Activated T-cell treated with anti-CD3 and anti-CD28 coated beads, Interleukin-2, amount 50 U/mL, for 24 hours (primary cell): ENCODE data around the gene ASTN2.

Experiments
- DNase-seq: peaks from one replicate; pipeline ENCODE4 v3.0.0-alpha.2; 2020
- H3K27ac Mint-ChIP-seq: 2 replicates; pipeline ENCODE4 v1.8.0; 2020; ENCODE audit warnings: mild to moderate bottlenecking, mixed read lengths
- H3K27me3 Mint-ChIP-seq: 2 replicates; pipeline ENCODE4 v1.8.0; 2020; ENCODE audit warnings: mixed read lengths
- H3K36me3 Mint-ChIP-seq: 2 replicates; pipeline ENCODE4 v1.8.0; 2020; ENCODE audit warnings: low read depth, mixed read lengths
- H3K4me1 Mint-ChIP-seq: 2 replicates; pipeline ENCODE4 v1.8.0; 2020; ENCODE audit warnings: low read depth, mixed read lengths
- H3K4me3 Mint-ChIP-seq: 2 replicates; pipeline ENCODE4 v1.8.0; 2020; ENCODE audit warnings: mild to moderate bottlenecking, moderate library complexity, mixed read lengths
- H3K9me3 Mint-ChIP-seq: 2 replicates; pipeline ENCODE4 v1.8.0; 2020; ENCODE audit warnings: mixed read lengths

Gene ASTN2

GRCh38 chr9:117414906-117415331 lies at the start of gene ASTN2:
Gene ASTN2 (minus strand): TSS chr9:117415057. CDS start chr9:117414938, 119 bp downstream.
- Mint-ChIP-seq H3K4me3 (no peak within 1 kb of the TSS), H3K27me3 (peaks cover 35% of the 10 kb centered on the region), H3K27ac (no peak within 1 kb of the TSS), H3K36me3 (no peaks in the 10 kb centered on the region), H3K9me3 (no peaks in the 10 kb centered on the region), H3K4me1 (peaks cover 2% of the 10 kb centered on the region)
- no peak for DNase-seq

GRCh38 chr9:117462861-117463260 lies 48.0 kb upstream of the ASTN2 start:
- no peak for DNase-seq
- Mint-ChIP-seq H3K27ac (no peak overlapping the region), H3K4me3 (no peak overlapping the region), H3K36me3 (no peaks in the 10 kb centered on the region), H3K4me1 (no peaks in the 10 kb centered on the region), H3K9me3 (no peaks in the 10 kb centered on the region), H3K27me3 (no peaks in the 10 kb centered on the region)

GRCh38 chr9:117461386-117461785 lies 46.5 kb upstream of the ASTN2 start:
- no peaks in the 10 kb centered on the region for H3K27me3 Mint-ChIP-seq

GRCh38 chr9:117460743-117461142 lies 45.9 kb upstream of the ASTN2 start:
- DNase-seq: no peak
- H3K4me3 Mint-ChIP-seq: no peak overlapping the region
- no peaks in the 10 kb centered on the region for H3K9me3 Mint-ChIP-seq

More at GRCh38 chr9:117461386-117461785, 46.5 kb upstream of the ASTN2 start:
- no peaks in the 10 kb centered on the region for H3K4me1 Mint-ChIP-seq
- H3K36me3 Mint-ChIP-seq: no peaks in the 10 kb centered on the region
- H3K9me3 Mint-ChIP-seq: no peaks in the 10 kb centered on the region
- DNase-seq: no peak
- no peak overlapping the region for H3K27ac Mint-ChIP-seq
- no peak overlapping the region for H3K4me3 Mint-ChIP-seq

GRCh38 chr9:117459913-117460312 lies 45.1 kb upstream of the ASTN2 start:
- Mint-ChIP-seq H3K36me3 (no peaks in the 10 kb centered on the region), H3K27ac (no peak overlapping the region), H3K4me3 (no peak overlapping the region), H3K9me3 (peaks cover 2% of the 10 kb centered on the region), H3K4me1 (no peaks in the 10 kb centered on the region), H3K27me3 (no peaks in the 10 kb centered on the region)
- no peak for DNase-seq

More at GRCh38 chr9:117460743-117461142, 45.9 kb upstream of the ASTN2 start:
- Mint-ChIP-seq H3K4me1 (no peaks in the 10 kb centered on the region), H3K36me3 (no peaks in the 10 kb centered on the region), H3K27ac (no peak overlapping the region), H3K27me3 (no peaks in the 10 kb centered on the region)

- Mint-ChIP-seq H3K4me3 (no peak overlapping the region), H3K27me3 (no peaks in the 10 kb centered on the region), H3K9me3 (peaks cover 2% of the 10 kb centered on the region), H3K27ac (no peak overlapping the region), H3K4me1 (no peaks in the 10 kb centered on the region), H3K36me3 (no peaks in the 10 kb centered on the region)
- no peak for DNase-seq
Measured at GRCh38 chr9:117458066-117458465, 43.2 kb upstream of the ASTN2 start.

- no peak for DNase-seq
- Mint-ChIP-seq H3K4me3 (no peak overlapping the region), H3K9me3 (peaks cover 2% of the 10 kb centered on the region), H3K4me1 (no peaks in the 10 kb centered on the region), H3K36me3 (no peaks in the 10 kb centered on the region), H3K27me3 (no peaks in the 10 kb centered on the region), H3K27ac (no peak overlapping the region)
Measured at GRCh38 chr9:117454711-117455110, 39.9 kb upstream of the ASTN2 start.

GRCh38 chr9:117453737-117454136 lies 38.9 kb upstream of the ASTN2 start:
- Mint-ChIP-seq H3K27me3 (no peaks in the 10 kb centered on the region), H3K36me3 (no peaks in the 10 kb centered on the region), H3K4me1 (no peaks in the 10 kb centered on the region), H3K27ac (no peak overlapping the region), H3K4me3 (no peak overlapping the region), H3K9me3 (peaks cover 2% of the 10 kb centered on the region)
- no peak for DNase-seq

GRCh38 chr9:117451311-117451710 lies 36.5 kb upstream of the ASTN2 start:
- no peak for DNase-seq
- Mint-ChIP-seq H3K27me3 (no peaks in the 10 kb centered on the region), H3K9me3 (peaks cover 4% of the 10 kb centered on the region), H3K27ac (no peak overlapping the region), H3K4me1 (no peaks in the 10 kb centered on the region), H3K4me3 (no peak overlapping the region), H3K36me3 (no peaks in the 10 kb centered on the region)

- Mint-ChIP-seq H3K36me3 (no peaks in the 10 kb centered on the region), H3K27me3 (no peaks in the 10 kb centered on the region), H3K9me3 (peaks cover 2% of the 10 kb centered on the region), H3K4me3 (no peak overlapping the region), H3K27ac (no peak overlapping the region), H3K4me1 (no peaks in the 10 kb centered on the region)
- no peak for DNase-seq
Measured at GRCh38 chr9:117448066-117448465, 33.2 kb upstream of the ASTN2 start.

- Mint-ChIP-seq H3K36me3 (no peaks in the 10 kb centered on the region), H3K4me3 (no peak overlapping the region), H3K27me3 (no peaks in the 10 kb centered on the region), H3K4me1 (no peaks in the 10 kb centered on the region), H3K27ac (no peak overlapping the region), H3K9me3 (peaks cover 2% of the 10 kb centered on the region)
- no peak for DNase-seq
Measured at GRCh38 chr9:117445631-117446030, 30.8 kb upstream of the ASTN2 start.

GRCh38 chr9:117444501-117444900 lies 29.6 kb upstream of the ASTN2 start:
- H3K4me3 Mint-ChIP-seq: no peak overlapping the region
- no peaks in the 10 kb centered on the region for H3K4me1 Mint-ChIP-seq
- H3K9me3 Mint-ChIP-seq: peaks cover 2% of the 10 kb centered on the region
- no peak for DNase-seq
- no peaks in the 10 kb centered on the region for H3K27me3 Mint-ChIP-seq
- no peaks in the 10 kb centered on the region for H3K36me3 Mint-ChIP-seq
- H3K27ac Mint-ChIP-seq: no peak overlapping the region

GRCh38 chr9:117437283-117437682 lies 22.4 kb upstream of the ASTN2 start:
- H3K9me3 Mint-ChIP-seq: peaks cover 2% of the 10 kb centered on the region
- no peaks in the 10 kb centered on the region for H3K27me3 Mint-ChIP-seq
- H3K4me1 Mint-ChIP-seq: no peaks in the 10 kb centered on the region
- no peaks in the 10 kb centered on the region for H3K36me3 Mint-ChIP-seq
- no peak overlapping the region for H3K4me3 Mint-ChIP-seq
- DNase-seq: no peak
- no peak overlapping the region for H3K27ac Mint-ChIP-seq

GRCh38 chr9:117435630-117436261 lies 20.9 kb upstream of the ASTN2 start:
- Mint-ChIP-seq H3K4me3 (no peak overlapping the region), H3K27me3 (no peaks in the 10 kb centered on the region), H3K36me3 (no peaks in the 10 kb centered on the region), H3K9me3 (peaks cover 12% of the 10 kb centered on the region), H3K4me1 (no peaks in the 10 kb centered on the region), H3K27ac (no peak overlapping the region)
- DNase-seq: no peak

GRCh38 chr9:117434566-117434965 lies 19.7 kb upstream of the ASTN2 start:
- no peaks in the 10 kb centered on the region for H3K4me1 Mint-ChIP-seq
- peaks cover 13% of the 10 kb centered on the region for H3K9me3 Mint-ChIP-seq
- no peak overlapping the region for H3K4me3 Mint-ChIP-seq
- no peaks in the 10 kb centered on the region for H3K36me3 Mint-ChIP-seq
- no peak for DNase-seq
- no peaks in the 10 kb centered on the region for H3K27me3 Mint-ChIP-seq
- no peak overlapping the region for H3K27ac Mint-ChIP-seq

GRCh38 chr9:117430813-117431212 lies 16.0 kb upstream of the ASTN2 start:
- H3K4me3 Mint-ChIP-seq: no peak overlapping the region
- H3K9me3 Mint-ChIP-seq: peaks cover 13% of the 10 kb centered on the region
- no peak overlapping the region for H3K27ac Mint-ChIP-seq
- H3K36me3 Mint-ChIP-seq: no peaks in the 10 kb centered on the region
- H3K4me1 Mint-ChIP-seq: no peaks in the 10 kb centered on the region
- DNase-seq: no peak
- H3K27me3 Mint-ChIP-seq: no peaks in the 10 kb centered on the region
